IPS-18a (cell line): ENCODE measurements around the gene PTPRG.

Source experiments
- H3K27ac ChIP-seq: one replicate; pipeline ENCODE4 v1.5.1; 2013; ENCODE audit warnings: low read length
- H3K27me3 ChIP-seq: one replicate; pipeline ENCODE4 v1.6.1; 2013; ENCODE audit warnings: mild to moderate bottlenecking, low read length; ENCODE audit not compliant: control insufficient read depth, insufficient read depth
- H3K36me3 ChIP-seq: one replicate; pipeline ENCODE4 v1.6.1; 2013; ENCODE audit warnings: low read depth, low read length; ENCODE audit not compliant: control insufficient read depth
- H3K4me1 ChIP-seq: one replicate; pipeline ENCODE4 v1.6.1; 2013; ENCODE audit warnings: low read depth, low read length; ENCODE audit not compliant: control insufficient read depth
- H3K4me3 ChIP-seq: one replicate; pipeline ENCODE4 v1.5.1; 2013; ENCODE audit warnings: low read length
- H3K9ac ChIP-seq: one replicate; pipeline ENCODE4 v1.6.1; 2013; ENCODE audit warnings: mild to moderate bottlenecking, low read length, moderate library complexity
- H3K9me3 ChIP-seq: one replicate; pipeline ENCODE4 v1.6.1; 2013; ENCODE audit warnings: low read depth, low read length; ENCODE audit not compliant: control insufficient read depth

Gene PTPRG

GRCh38 chr3:61887206-61887605 lies 325.8 kb downstream of the PTPRG start:
- Histone ChIP-seq H3K27me3 (no peaks in the 10 kb centered on the region), H3K36me3 (no peaks in the 10 kb centered on the region), H3K9ac (no peak overlapping the region), H3K4me1 (peaks cover 33% of the 10 kb centered on the region), H3K4me3 (no peak overlapping the region), H3K27ac (no peak overlapping the region), H3K9me3 (no peaks in the 10 kb centered on the region)

DNA sequence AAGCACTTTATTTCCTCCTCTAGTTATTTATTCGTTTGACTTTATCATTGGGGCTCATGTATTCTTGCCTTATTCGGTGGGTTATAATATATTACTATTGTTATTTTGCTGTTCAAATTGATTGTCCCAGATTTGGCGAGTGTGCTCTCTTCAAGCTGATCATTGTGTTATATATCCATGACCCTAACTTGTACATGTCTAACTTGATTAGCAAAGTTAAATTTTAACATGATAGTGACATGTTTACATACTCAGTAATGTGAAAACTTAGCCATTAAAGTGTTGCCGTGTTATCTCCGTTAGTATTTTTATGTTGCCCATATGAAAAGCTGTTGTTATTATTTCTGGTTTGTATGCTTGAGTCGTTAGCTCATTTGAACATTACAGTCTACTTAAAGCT lies 327.9 kb downstream of the PTPRG start:
- Histone ChIP-seq H3K36me3 (no peaks in the 10 kb centered on the region), H3K9ac (no peak overlapping the region), H3K4me1 (peaks cover 45% of the 10 kb centered on the region), H3K27ac (no peak overlapping the region), H3K27me3 (no peaks in the 10 kb centered on the region), H3K4me3 (no peak overlapping the region), H3K9me3 (no peaks in the 10 kb centered on the region)

GRCh38 chr3:61890167-61890566 lies 328.8 kb downstream of the PTPRG start:
- H3K27me3 ChIP-seq: no peaks in the 10 kb centered on the region
- H3K4me1 ChIP-seq: peaks cover 54% of the 10 kb centered on the region
- no peaks in the 10 kb centered on the region for H3K36me3 ChIP-seq

GRCh38 chr3:61890586-61890985 lies 329.2 kb downstream of the PTPRG start:
- no peak overlapping the region for H3K4me3 ChIP-seq
- H3K36me3 ChIP-seq: no peaks in the 10 kb centered on the region
- H3K9me3 ChIP-seq: no peaks in the 10 kb centered on the region
- no peak overlapping the region for H3K9ac ChIP-seq
- H3K4me1 ChIP-seq: peaks cover 59% of the 10 kb centered on the region
- no peak overlapping the region for H3K27ac ChIP-seq
- no peaks in the 10 kb centered on the region for H3K27me3 ChIP-seq

More at GRCh38 chr3:61890167-61890566, 328.8 kb downstream of the PTPRG start:
- H3K9me3 ChIP-seq: no peaks in the 10 kb centered on the region
- H3K9ac ChIP-seq: no peak overlapping the region
- H3K27ac ChIP-seq: no peak overlapping the region
- H3K4me3 ChIP-seq: no peak overlapping the region

DNA sequence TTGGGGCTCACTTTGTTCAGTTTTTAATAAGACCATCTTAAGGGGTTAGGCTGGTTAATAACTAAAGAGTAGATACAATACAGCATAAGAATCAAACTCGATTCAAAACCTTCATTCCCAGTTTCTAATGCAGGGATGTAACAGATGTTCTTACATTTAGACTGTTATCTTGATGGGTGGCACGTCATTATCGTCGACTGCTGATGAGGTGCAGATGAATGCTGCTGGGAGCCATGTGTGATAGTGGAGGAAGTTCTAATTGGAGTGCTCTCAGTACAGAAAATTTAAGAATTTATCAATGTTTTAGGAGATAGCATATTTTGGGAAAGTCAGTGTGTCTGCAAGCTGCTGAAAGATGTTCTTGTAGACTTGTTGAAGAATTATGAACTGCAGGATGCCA lies 331.5 kb downstream of the PTPRG start:
- Histone ChIP-seq H3K27ac (no peak overlapping the region), H3K4me1 (peaks cover 54% of the 10 kb centered on the region), H3K4me3 (no peak overlapping the region), H3K9ac (no peak overlapping the region), H3K27me3 (no peaks in the 10 kb centered on the region), H3K36me3 (no peaks in the 10 kb centered on the region), H3K9me3 (no peaks in the 10 kb centered on the region)

GRCh38 chr3:61893840-61894566 lies 332.6 kb downstream of the PTPRG start:
- peaks cover 47% of the 10 kb centered on the region for H3K4me1 ChIP-seq
- no peaks in the 10 kb centered on the region for H3K36me3 ChIP-seq
- H3K27me3 ChIP-seq: no peaks in the 10 kb centered on the region
- no peak overlapping the region for H3K4me3 ChIP-seq
- no peak overlapping the region for H3K27ac ChIP-seq
- H3K9me3 ChIP-seq: no peaks in the 10 kb centered on the region
- no peak overlapping the region for H3K9ac ChIP-seq

DNA sequence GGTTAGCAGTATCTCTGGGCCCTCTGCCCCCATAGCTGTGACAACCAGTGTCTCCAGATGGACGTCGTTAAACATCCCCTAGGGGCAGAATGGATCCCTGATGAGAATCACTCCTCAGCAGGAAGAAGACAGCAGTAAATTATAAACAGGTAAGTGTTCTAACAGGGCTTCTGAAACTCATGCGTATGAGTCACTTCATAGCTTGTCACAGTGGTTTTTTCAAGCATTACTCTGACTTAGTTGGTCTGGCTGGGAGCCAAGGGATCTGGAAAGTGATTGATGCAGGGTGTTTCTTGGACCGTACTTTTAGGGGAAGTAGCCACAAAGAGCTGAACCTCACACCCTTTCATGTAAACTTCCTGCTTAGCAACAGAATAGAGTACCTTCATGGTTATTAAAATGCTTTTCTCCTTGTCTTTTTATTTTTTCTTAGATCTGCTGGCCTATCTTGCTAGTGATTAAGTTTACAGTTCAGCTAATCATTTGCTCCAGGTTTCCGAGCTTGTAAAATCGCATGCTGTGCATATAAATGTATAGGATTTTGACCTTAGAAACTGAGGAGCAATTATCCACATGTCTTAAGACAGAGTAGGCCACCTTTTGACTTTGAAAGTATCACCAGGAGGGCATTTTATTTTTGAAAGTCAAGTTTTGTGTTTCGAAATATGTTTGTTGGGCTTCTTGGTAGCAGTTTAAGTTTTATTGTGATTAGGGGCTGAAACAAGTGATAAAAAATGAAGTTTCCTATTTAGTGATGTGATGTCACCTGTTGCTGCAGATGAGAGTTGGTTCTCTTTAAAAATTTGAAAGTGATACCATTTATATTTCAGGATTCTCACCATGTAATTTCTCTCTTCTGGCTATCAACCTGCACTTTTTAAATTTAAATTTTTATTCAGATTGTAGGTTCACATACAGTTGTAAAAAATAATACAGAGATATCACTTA lies 333.9 kb downstream of the PTPRG start:
- H3K27me3 ChIP-seq: no peaks in the 10 kb centered on the region
- no peaks in the 10 kb centered on the region for H3K36me3 ChIP-seq
- no peaks in the 10 kb centered on the region for H3K9me3 ChIP-seq
- H3K4me1 ChIP-seq: peaks cover 43% of the 10 kb centered on the region
- no peak overlapping the region for H3K4me3 ChIP-seq
- no peak overlapping the region for H3K9ac ChIP-seq
- H3K27ac ChIP-seq: no peak overlapping the region

GRCh38 chr3:61896251-61896650 lies 334.9 kb downstream of the PTPRG start:
- no peak overlapping the region for H3K4me3 ChIP-seq
- H3K27ac ChIP-seq: no peak overlapping the region
- H3K27me3 ChIP-seq: no peaks in the 10 kb centered on the region
- no peaks in the 10 kb centered on the region for H3K9me3 ChIP-seq
- H3K36me3 ChIP-seq: no peaks in the 10 kb centered on the region
- no peak overlapping the region for H3K9ac ChIP-seq
- peaks cover 39% of the 10 kb centered on the region for H3K4me1 ChIP-seq

- no peaks in the 10 kb centered on the region for H3K36me3 ChIP-seq
- H3K9ac ChIP-seq: no peak overlapping the region
- no peak overlapping the region for H3K4me3 ChIP-seq
- H3K27ac ChIP-seq: no peak overlapping the region
- peaks cover 55% of the 10 kb centered on the region for H3K4me1 ChIP-seq
- H3K9me3 ChIP-seq: no peaks in the 10 kb centered on the region
- H3K27me3 ChIP-seq: no peaks in the 10 kb centered on the region
Measured at GRCh38 chr3:61897848-61898247, 336.5 kb downstream of the PTPRG start.

DNA sequence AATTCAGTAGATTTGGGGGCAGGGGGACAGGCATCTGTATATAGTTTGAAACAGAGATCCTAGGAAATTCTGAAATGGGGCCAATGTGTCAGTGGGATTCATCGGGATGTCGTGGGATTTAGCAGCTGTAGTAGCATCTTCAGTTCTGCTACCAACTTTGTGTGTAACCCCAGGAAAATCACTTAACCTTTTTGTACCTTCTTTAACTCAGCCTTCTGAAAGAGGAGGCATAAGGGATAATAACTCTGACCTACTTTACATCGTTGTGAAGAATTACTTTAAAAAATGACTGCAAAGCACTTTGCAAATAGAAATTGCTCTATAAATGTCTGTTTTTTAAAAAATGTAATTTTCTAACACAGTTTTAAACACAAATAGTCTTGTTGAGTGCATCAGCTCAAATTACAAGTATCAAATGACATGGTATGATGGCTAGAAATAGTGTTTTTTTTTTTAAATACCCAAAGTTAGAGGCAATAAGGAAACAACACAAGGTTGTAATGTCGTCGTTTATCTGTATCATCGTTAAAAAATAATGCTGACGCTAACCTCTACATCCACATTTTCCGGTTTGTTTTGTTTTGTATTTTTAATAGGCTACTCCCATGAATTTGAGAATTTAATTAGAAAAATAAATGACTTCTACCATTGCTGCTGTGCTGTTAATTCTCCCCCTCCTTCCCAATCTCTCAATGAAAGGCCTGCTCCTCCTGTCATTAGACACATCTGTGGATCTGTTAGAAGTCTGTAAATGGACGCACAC lies 338.5 kb downstream of the PTPRG start:
- H3K9me3 ChIP-seq: no peaks in the 10 kb centered on the region
- peaks cover 49% of the 10 kb centered on the region for H3K4me1 ChIP-seq
- no peak overlapping the region for H3K9ac ChIP-seq

GRCh38 chr3:61901496-61901895 lies 340.1 kb downstream of the PTPRG start:
- Histone ChIP-seq H3K4me3 (no peak overlapping the region), H3K9me3 (no peaks in the 10 kb centered on the region), H3K27ac (no peak overlapping the region), H3K27me3 (no peaks in the 10 kb centered on the region), H3K9ac (no peak overlapping the region), H3K4me1 (peaks cover 40% of the 10 kb centered on the region), H3K36me3 (no peaks in the 10 kb centered on the region)

More for the DNA sequence above, 338.5 kb downstream of the PTPRG start:
- H3K27me3 ChIP-seq: no peaks in the 10 kb centered on the region
- no peak overlapping the region for H3K4me3 ChIP-seq
- no peak overlapping the region for H3K27ac ChIP-seq
- no peaks in the 10 kb centered on the region for H3K36me3 ChIP-seq
